ENCODE measurements around the gene USP17L18. TPM values are rescaled to one million over a fixed set of nuclear protein-coding genes. Genes with fewer than 3 reads are reported as not detected.
"Not testable (repeated sequence)": the region's sequence is repeated elsewhere in the genome, so short reads cannot be mapped to it uniquely, and the experiment has no call there.

The USP17L18 gene
- total RNA-seq, 8 experiments from 2014 or later, result not detected

DNA sequence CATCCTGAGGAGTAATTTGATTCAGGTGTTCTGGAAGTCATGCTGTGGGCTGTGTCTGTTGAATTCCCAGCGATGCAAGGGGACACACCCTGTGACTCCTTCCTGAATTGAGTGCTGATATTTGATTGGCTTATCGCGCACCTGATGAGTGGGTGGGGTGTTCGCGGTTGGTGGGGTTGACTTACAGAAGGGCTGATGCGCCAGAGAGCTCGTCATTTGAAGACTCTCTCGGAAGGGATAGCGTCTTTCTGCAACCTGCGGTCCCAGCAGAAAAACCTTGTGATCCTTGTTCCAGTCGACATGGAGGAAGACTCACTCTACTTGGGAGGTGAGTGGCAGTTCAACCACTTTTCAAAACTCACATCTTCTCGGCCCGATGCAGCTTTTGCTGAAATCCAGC is 14.1 kb downstream of the USP17L18 start, which contains the start of gene USP17L21:
TSS of gene USP17L21 (plus strand) at position 301 of the 400 bp plus-strand sequence. CDS start at position 301, 0 bp downstream.
- H3K4me1 ChIP-seq (replicated peaks in 1 of 2); H3K4me3 ChIP-seq; ATAC-seq (replicated peaks in 6 of 8); in situ Hi-C loops (cut with MboI; ENCODE audit: low pct_unique_long_range_greater_than_20kb in 2 of 9, low sequenced_read_pairs in 9 of 9, unreplicated experiment in 9 of 9); H3K27ac ChIP-seq: not testable (repeated sequence)
- WGBS, 10 experiments, result no CpG with 5 or more reads among the region's 13 CpGs

DNA sequence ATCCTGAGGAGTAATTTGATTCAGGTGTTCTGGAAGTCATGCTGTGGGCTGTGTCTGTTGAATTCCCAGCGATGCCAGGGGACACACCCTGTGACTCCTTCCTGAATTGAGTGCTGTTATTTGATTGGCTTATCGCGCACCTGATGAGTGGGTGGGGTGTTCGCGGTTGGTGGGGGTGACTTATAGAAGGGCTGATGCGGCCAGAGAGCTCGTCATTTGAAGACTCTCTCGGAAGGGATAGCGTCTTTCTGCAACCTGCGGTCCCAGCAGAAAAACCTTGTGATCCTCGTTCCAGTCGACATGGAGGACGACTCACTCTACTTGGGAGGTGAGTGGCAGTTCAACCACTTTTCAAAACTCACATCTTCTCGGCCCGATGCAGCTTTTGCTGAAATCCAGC is 18.9 kb downstream of the USP17L18 start, which contains the start of gene USP17L22:
TSS of gene USP17L22 (plus strand) at position 301 of the 400 bp plus-strand sequence. CDS start at position 301, 0 bp downstream.
- ATAC-seq (replicated peaks in 6 of 8); H3K4me3 ChIP-seq; H3K27ac ChIP-seq; H3K4me1 ChIP-seq (replicated peaks in 1 of 2); in situ Hi-C loops (cut with MboI; ENCODE audit: low pct_unique_long_range_greater_than_20kb in 2 of 9, low sequenced_read_pairs in 9 of 9, unreplicated experiment in 9 of 9): not testable (repeated sequence)
- no CpG with 5 or more reads among the region's 15 CpGs for WGBS, 10 experiments

DNA sequence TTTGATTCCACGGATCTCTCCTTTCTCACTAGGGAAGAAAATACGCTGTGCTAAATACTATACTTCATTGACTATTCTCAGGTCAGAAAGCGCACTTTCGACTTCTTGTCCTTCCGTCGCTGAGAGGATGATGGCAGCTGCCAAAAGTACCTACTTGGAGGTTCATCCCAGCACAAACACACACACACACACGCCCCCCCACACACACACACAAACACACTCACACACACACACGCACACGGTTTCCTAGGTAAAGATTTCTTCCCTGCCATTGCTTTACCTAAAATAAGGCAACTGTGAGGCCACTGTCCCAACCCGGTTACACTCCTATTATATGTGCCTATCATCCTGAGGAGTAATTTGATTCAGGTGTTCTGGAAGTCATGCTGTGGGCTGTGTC is 23.3 kb downstream of the USP17L18 start:
- H3K27ac ChIP-seq; in situ Hi-C loops (cut with MboI; ENCODE audit: low pct_unique_long_range_greater_than_20kb in 2 of 9, low sequenced_read_pairs in 9 of 9, unreplicated experiment in 9 of 9); H3K4me3 ChIP-seq; ATAC-seq (replicated peaks in 6 of 8); H3K4me1 ChIP-seq (replicated peaks in 1 of 2): not testable (repeated sequence)
- no CpG with 5 or more reads among the region's 10 CpGs for WGBS, 10 experiments

Other genes with a start within 250 kb of the USP17L18 start
- not detected for gene FAM90A26, start 78.2 kb upstream of the USP17L18 start, total RNA-seq
- gene USP17L10, start 38.0 kb upstream of the USP17L18 start, total RNA-seq, result not detected
- under 1 TPM in 3 of 8 experiments, not detected in 5; 0.24 to 0.33 (median 0.29) TPM for gene USP17L11, start 33.2 kb upstream of the USP17L18 start, total RNA-seq
- gene USP17L12, start 28.5 kb upstream of the USP17L18 start, total RNA-seq, result not detected
- gene USP17L13, start 23.7 kb upstream of the USP17L18 start, total RNA-seq, result not detected
- gene USP17L15, start 14.2 kb upstream of the USP17L18 start, total RNA-seq, result under 1 TPM in 1 of 8 experiments, not detected in 7; 0.13 TPM
- gene USP17L17, start 4.8 kb upstream of the USP17L18 start, total RNA-seq, result not detected
- not detected for gene USP17L19, start 4.7 kb downstream of the USP17L18 start, total RNA-seq
- not detected for gene USP17L20, start 9.5 kb downstream of the USP17L18 start, total RNA-seq
- gene USP17L21, start 14.2 kb downstream of the USP17L18 start, total RNA-seq, result not detected
- gene USP17L22, start 19.0 kb downstream of the USP17L18 start, total RNA-seq, result under 1 TPM in 1 of 8 experiments, not detected in 7; 0.19 TPM
- not detected for gene USP17L24, start 76.5 kb downstream of the USP17L18 start, total RNA-seq
- not detected for gene USP17L25, start 81.3 kb downstream of the USP17L18 start, total RNA-seq
- gene USP17L26, start 86.0 kb downstream of the USP17L18 start, total RNA-seq, result not detected
- gene USP17L5, start 90.8 kb downstream of the USP17L18 start, total RNA-seq, result not detected
- gene USP17L27, start 95.5 kb downstream of the USP17L18 start, total RNA-seq, result not detected
- not detected for gene USP17L28, start 100.3 kb downstream of the USP17L18 start, total RNA-seq
- gene USP17L29, start 105.0 kb downstream of the USP17L18 start, total RNA-seq, result not detected
- not detected for gene USP17L30, start 114.5 kb downstream of the USP17L18 start, total RNA-seq
- gene DEFB131A, start 195.8 kb downstream of the USP17L18 start, total RNA-seq, result not detected

Measured in motor neuron (in vitro differentiated cells).